Mucosa of stomach (tissue), 1 donor: ENCODE data around the gene CTNND2.

Source experiments
- H3K27me3 ChIP-seq: one replicate; pipeline ENCODE4 v1.7.0; 2013; ENCODE audit warnings: mild to moderate bottlenecking, low read length; ENCODE audit not compliant: control insufficient read depth, insufficient read depth
- H3K36me3 ChIP-seq: one replicate; pipeline ENCODE4 v1.7.0; 2013; ENCODE audit warnings: low read length; ENCODE audit not compliant: control insufficient read depth, insufficient read depth
- H3K4me1 ChIP-seq: one replicate; pipeline ENCODE4 v1.7.0; 2013; ENCODE audit warnings: mild to moderate bottlenecking, low read length; ENCODE audit not compliant: control insufficient read depth, insufficient read depth
- H3K4me3 ChIP-seq: one replicate; pipeline ENCODE4 v1.7.0; 2013; ENCODE audit warnings: low read length
- H3K9ac ChIP-seq: one replicate; pipeline ENCODE4 v1.7.0; 2013; ENCODE audit warnings: mild to moderate bottlenecking, low read length, moderate library complexity
- H3K9me3 ChIP-seq: one replicate; pipeline ENCODE4 v1.7.0; 2013; ENCODE audit warnings: mild to moderate bottlenecking, low read length, moderate library complexity; ENCODE audit not compliant: control insufficient read depth
- donor health status: Pancreatic carcinoma.

CTNND2 gene

DNA sequence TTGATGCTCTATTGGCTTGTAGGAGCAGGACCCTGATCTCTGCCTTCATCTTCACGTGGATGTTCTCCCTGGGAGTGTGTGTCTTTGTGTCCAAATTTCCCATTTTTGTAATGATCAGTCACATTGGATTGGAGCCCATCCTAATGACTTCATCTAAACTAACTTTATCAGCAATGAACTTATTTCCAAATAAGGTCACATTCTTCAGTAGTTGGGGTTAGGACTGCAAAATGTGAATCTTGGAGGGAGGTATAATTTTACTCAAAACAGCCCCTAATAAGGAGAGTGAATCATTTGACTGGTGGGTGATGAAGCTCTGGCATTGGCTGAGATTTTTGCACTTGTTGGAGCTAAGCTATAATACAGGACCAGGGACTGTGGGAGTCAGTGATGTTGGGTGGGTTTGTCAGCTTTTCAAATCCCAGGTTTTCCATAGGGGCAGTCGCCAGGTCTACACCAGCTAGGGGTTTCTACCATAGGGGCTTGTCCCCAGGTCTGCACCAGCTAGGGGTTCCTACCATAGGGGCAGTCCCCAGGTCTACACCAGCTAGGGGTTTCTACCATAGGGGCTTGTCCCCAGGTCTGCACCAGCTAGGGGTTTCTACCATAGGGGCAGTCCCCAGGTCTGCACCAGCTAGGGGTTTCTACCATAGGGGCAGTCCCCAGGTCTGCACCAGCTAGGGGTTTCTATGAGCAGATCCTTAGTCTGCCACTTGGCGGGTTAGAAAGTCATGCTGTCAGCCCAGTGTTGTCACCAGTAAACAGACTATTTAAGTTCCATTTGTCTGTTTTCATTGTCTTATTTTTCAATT lies 760.6 kb downstream of the CTNND2 start:
- H3K9me3 ChIP-seq: no peaks in the 10 kb centered on the region
- H3K9ac ChIP-seq: no peak overlapping the region
- no peaks in the 10 kb centered on the region for H3K4me1 ChIP-seq
- no peak overlapping the region for H3K4me3 ChIP-seq
- no peaks in the 10 kb centered on the region for H3K27me3 ChIP-seq
- no peaks in the 10 kb centered on the region for H3K36me3 ChIP-seq

DNA sequence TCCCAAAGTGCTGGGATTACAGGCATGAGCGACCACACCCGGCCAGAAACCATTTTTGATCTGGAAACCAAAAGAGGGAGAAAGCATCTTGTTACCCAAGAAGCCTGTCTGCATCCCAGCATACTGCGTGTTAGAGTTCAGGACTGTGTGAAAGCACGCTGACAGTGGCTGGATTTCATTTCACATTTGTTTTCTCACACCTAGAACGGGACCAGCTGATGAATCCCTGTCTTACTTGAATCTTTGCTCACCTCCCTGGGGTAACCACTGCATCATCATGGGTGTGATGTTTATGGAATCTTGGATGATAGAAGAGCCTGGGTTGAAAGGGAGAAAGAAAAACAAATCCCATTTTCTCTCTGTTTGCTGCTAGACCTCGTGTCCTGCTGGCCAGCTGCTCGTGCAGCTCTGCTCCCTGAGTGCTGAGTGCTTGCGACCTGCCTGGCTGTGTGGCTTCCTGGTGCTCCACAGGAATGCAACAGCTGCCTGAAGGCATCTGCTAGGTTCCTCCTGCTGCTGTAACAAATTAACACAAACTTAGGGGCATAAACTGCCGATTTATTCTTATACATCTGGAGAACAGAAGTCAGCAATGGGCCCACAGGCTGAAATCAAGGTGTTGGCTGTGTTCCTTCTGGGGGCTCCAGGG lies 764.9 kb downstream of the CTNND2 start:
- Histone ChIP-seq H3K9ac (no peak overlapping the region), H3K4me3 (no peak overlapping the region), H3K9me3 (no peaks in the 10 kb centered on the region), H3K4me1 (no peaks in the 10 kb centered on the region), H3K27me3 (no peaks in the 10 kb centered on the region), H3K36me3 (no peaks in the 10 kb centered on the region)

DNA sequence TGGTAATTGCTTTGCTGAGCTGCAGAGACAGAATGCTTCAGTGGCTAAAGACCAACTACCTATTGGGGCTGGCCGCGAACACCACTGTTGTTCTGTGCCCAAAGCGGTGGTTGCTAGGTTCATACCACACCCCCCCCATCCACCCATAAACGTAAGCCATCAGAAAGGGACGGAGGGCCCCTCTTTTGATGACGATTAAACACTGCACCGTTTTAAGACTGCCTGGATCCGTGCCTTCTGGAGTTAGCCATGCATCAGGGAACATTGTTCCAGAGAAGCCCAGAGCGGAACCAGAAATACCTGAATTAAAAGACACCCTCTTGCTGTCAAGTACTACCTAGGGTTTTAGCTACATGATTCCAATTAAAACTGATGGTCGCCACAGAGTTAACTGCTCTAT lies 774.1 kb downstream of the CTNND2 start:
- Histone ChIP-seq H3K9me3 (no peaks in the 10 kb centered on the region), H3K9ac (no peak overlapping the region), H3K4me1 (no peaks in the 10 kb centered on the region), H3K36me3 (no peaks in the 10 kb centered on the region), H3K4me3 (no peak overlapping the region), H3K27me3 (no peaks in the 10 kb centered on the region)

GRCh38 chr5:11128021-11128420 lies 776.2 kb downstream of the CTNND2 start:
- H3K4me3 ChIP-seq: no peak overlapping the region
- no peaks in the 10 kb centered on the region for H3K4me1 ChIP-seq
- no peaks in the 10 kb centered on the region for H3K27me3 ChIP-seq

DNA sequence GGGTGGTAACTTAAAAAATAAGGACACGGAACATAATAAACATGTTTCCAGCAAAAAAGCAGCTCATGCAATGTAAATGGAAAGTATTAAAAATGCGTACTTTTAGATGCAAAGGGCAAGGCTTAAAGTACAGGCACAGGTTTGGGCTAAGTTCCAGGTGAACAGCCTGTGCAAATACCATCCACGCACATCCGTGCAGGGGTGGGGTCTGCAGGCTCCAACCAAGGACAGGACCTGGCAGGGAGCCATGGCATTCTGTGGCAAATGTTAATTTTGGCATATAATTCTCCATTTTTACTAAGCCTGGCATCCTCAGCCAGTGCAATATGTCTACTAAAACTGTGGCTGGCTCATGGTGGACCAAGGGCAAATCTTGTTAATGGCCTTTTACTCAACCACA lies 777.4 kb downstream of the CTNND2 start:
- Histone ChIP-seq H3K27me3 (no peaks in the 10 kb centered on the region), H3K4me1 (no peaks in the 10 kb centered on the region), H3K36me3 (no peaks in the 10 kb centered on the region), H3K9me3 (no peaks in the 10 kb centered on the region), H3K4me3 (no peak overlapping the region), H3K9ac (no peak overlapping the region)

More at GRCh38 chr5:11128021-11128420, 776.2 kb downstream of the CTNND2 start:
- H3K9ac ChIP-seq: no peak overlapping the region
- H3K9me3 ChIP-seq: no peaks in the 10 kb centered on the region
- H3K36me3 ChIP-seq: no peaks in the 10 kb centered on the region

- H3K36me3 ChIP-seq: no peaks in the 10 kb centered on the region
- H3K4me3 ChIP-seq: no peak overlapping the region
- H3K4me1 ChIP-seq: no peaks in the 10 kb centered on the region
- no peaks in the 10 kb centered on the region for H3K27me3 ChIP-seq
- no peaks in the 10 kb centered on the region for H3K9me3 ChIP-seq
- H3K9ac ChIP-seq: no peak overlapping the region
Observed at GRCh38 chr5:11121885-11122284, 782.4 kb downstream of the CTNND2 start.

- no peaks in the 10 kb centered on the region for H3K9me3 ChIP-seq
- no peaks in the 10 kb centered on the region for H3K27me3 ChIP-seq
- no peaks in the 10 kb centered on the region for H3K4me1 ChIP-seq
- no peak overlapping the region for H3K4me3 ChIP-seq
- H3K9ac ChIP-seq: no peak overlapping the region
- H3K36me3 ChIP-seq: no peaks in the 10 kb centered on the region
Observed at GRCh38 chr5:11110128-11110527, 794.1 kb downstream of the CTNND2 start.

DNA sequence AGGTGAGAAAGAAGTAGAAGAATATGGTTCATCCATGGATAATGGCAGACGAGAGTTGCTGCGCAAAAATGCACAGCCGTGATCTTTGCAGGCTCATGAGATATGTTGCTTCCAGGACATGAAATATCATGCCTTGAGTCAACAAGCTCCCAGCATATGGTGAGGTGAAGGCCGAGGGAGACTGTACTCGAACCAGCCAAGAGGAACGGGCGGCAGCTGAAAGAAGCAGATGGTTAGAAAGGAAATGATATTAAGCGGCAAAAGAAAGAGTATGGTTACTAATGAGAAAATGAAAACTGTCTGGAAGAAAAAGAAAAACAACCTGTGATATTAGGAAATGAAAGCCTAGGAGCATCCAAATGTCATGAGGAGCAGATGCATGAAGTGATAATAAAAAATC lies 798.5 kb downstream of the CTNND2 start:
- H3K9me3 ChIP-seq: no peaks in the 10 kb centered on the region
- H3K4me3 ChIP-seq: no peak overlapping the region
- no peak overlapping the region for H3K9ac ChIP-seq
- H3K27me3 ChIP-seq: no peaks in the 10 kb centered on the region
- no peaks in the 10 kb centered on the region for H3K36me3 ChIP-seq
- no peaks in the 10 kb centered on the region for H3K4me1 ChIP-seq

GRCh38 chr5:11104651-11105112 lies 799.6 kb downstream of the CTNND2 start:
- no peaks in the 10 kb centered on the region for H3K4me1 ChIP-seq
- H3K9ac ChIP-seq: no peak overlapping the region
- no peak overlapping the region for H3K4me3 ChIP-seq

GRCh38 chr5:11104210-11104609 lies 800.0 kb downstream of the CTNND2 start:
- no peaks in the 10 kb centered on the region for H3K27me3 ChIP-seq
- H3K4me3 ChIP-seq: no peak overlapping the region
- no peak overlapping the region for H3K9ac ChIP-seq
- no peaks in the 10 kb centered on the region for H3K36me3 ChIP-seq
- no peaks in the 10 kb centered on the region for H3K4me1 ChIP-seq
- no peaks in the 10 kb centered on the region for H3K9me3 ChIP-seq

More at GRCh38 chr5:11104651-11105112, 799.6 kb downstream of the CTNND2 start:
- H3K27me3 ChIP-seq: no peaks in the 10 kb centered on the region
- H3K36me3 ChIP-seq: no peaks in the 10 kb centered on the region
- no peaks in the 10 kb centered on the region for H3K9me3 ChIP-seq

GRCh38 chr5:11084111-11084510 lies 820.1 kb downstream of the CTNND2 start:
- Histone ChIP-seq H3K4me3 (no peak overlapping the region), H3K27me3 (no peaks in the 10 kb centered on the region), H3K9ac (no peak overlapping the region), H3K9me3 (no peaks in the 10 kb centered on the region), H3K36me3 (no peaks in the 10 kb centered on the region), H3K4me1 (no peaks in the 10 kb centered on the region)

- Histone ChIP-seq H3K4me1 (no peaks in the 10 kb centered on the region), H3K9me3 (no peaks in the 10 kb centered on the region), H3K36me3 (no peaks in the 10 kb centered on the region), H3K4me3 (no peak overlapping the region), H3K9ac (no peak overlapping the region), H3K27me3 (no peaks in the 10 kb centered on the region)
Observed at GRCh38 chr5:11082404-11082945, 821.8 kb downstream of the CTNND2 start.
